Measurements from ENCODE around the gene XIRP1.

The XIRP1 gene

DNA sequence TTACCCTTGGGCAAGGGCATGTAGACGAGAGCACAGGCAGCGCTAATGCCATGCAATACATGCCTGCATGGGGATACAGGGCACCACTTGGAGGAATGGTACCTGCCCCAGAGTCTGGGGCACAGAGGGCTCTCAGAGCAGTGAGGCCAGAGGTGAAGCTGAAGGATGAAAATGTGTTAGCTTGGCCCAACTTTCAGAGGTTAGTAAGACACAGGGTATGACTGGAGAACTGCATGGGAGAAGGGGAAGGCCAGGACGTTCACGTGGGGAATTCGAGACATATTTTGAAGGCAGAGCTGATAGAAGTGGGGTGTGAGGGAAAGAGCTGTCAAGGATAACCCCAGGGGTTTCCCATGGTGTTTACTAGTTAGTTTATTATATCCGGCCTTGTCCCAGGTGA lies 58.6 kb downstream of the XIRP1 start (continued):
- TF ChIP-seq, protein P1, sequence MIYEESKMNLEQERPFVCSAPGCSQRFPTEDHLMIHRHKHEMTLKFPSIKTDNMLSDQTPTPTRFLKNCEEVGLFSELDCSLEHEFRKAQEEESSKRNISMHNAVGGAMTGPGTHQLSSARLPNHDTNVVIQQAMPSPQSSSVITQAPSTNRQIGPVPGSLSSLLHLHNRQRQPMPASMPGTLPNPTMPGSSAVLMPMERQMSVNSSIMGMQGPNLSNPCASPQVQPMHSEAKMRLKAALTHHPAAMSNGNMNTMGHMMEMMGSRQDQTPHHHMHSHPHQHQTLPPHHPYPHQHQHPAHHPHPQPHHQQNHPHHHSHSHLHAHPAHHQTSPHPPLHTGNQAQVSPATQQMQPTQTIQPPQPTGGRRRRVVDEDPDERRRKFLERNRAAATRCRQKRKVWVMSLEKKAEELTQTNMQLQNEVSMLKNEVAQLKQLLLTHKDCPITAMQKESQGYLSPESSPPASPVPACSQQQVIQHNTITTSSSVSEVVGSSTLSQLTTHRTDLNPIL (CRISPR knock-in tag; IDR thresholded peaks at IDR 0.05; ENCODE audit: low read depth): no peak
- TF ChIP-seq BACH2 (CRISPR knock-in tag; IDR thresholded peaks at IDR 0.05; ENCODE audit: borderline replicate concordance) (no peak), ZFP30 (CRISPR knock-in tag; IDR thresholded peaks at IDR 0.05) (no peak)
- TF ChIP-seq, protein P2, sequence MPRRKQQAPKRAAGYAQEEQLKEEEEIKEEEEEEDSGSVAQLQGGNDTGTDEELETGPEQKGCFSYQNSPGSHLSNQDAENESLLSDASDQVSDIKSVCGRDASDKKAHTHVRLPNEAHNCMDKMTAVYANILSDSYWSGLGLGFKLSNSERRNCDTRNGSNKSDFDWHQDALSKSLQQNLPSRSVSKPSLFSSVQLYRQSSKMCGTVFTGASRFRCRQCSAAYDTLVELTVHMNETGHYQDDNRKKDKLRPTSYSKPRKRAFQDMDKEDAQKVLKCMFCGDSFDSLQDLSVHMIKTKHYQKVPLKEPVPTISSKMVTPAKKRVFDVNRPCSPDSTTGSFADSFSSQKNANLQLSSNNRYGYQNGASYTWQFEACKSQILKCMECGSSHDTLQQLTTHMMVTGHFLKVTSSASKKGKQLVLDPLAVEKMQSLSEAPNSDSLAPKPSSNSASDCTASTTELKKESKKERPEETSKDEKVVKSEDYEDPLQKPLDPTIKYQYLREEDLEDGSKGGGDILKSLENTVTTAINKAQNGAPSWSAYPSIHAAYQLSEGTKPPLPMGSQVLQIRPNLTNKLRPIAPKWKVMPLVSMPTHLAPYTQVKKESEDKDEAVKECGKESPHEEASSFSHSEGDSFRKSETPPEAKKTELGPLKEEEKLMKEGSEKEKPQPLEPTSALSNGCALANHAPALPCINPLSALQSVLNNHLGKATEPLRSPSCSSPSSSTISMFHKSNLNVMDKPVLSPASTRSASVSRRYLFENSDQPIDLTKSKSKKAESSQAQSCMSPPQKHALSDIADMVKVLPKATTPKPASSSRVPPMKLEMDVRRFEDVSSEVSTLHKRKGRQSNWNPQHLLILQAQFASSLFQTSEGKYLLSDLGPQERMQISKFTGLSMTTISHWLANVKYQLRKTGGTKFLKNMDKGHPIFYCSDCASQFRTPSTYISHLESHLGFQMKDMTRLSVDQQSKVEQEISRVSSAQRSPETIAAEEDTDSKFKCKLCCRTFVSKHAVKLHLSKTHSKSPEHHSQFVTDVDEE (CRISPR knock-in tag; IDR thresholded peaks at IDR 0.05): no peak
